ENCODE measurements around the gene THSD4.
"Not testable (repeated sequence)": the region's sequence is repeated elsewhere in the genome, so short reads cannot be mapped to it uniquely, and the experiment has no call there.

Gene THSD4

DNA sequence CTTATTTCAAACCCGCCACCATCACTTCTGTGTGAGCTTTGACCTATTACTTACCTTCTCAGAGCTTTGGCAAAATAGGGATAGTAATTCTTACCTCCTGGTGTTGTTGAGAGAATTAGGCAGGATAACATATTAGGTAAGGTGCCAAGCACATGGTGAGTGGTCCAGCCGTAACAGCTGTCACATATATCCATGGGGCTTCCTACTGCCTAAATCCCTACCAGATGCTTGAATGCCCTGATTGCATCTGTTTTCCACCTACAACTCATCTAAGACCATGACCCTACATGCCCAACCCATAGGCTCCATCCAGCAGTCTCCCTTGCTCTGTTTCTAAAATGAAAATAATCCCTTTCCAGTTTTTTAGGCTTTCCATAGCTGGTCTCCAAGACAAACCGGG, 532.8 kb downstream of the THSD4 start:
- no peak for DNase-seq

GRCh38 chr15:71649894-71650293, 534.6 kb downstream of the THSD4 start:
- DNase-seq = no peak

DNA sequence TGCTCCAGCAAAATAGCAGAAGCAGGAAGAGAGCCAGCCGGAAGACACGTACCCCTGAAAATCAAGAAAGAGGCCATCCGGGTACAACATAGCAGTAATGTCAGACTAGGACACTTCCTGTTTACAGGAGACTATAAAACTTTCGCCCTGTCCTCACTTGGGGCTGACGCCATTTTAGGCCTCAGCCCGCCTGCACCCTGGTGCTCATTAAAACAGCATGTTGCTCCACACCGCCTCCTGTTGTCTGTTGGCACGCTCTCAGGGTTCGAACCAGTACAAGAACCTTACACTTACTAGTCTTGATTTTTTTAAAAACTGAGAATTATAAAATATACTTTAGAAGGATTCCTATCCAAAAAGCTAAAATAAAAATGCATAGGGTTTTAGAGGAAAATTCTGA, 535.3 kb downstream of the THSD4 start:
- DNase-seq = no peak

DNA sequence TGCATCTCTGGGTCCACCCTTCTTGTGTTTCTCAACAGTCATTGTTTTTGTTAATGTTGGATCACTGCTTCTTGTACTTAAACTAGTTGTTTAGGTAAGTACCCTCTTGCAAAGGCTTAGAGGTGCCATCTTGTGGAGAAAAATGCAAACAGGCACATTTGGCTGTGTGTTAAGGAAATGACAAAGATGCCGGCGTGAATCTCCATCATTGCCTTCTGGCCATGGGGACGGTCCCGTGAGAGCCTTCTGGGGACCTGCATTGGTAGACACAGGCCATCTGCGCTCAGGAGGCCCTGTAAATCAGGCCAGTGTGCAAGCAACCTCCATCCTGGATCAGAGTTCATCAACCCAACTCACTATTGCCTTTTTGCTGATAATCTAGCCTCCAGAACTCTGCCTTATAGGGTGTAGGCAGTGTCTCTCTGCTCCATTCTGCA, 536.5 kb downstream of the THSD4 start:
- DNase-seq = no peak

- no peak for DNase-seq
Observed at GRCh38 chr15:71654042-71654719, 538.9 kb downstream of the THSD4 start.

DNA sequence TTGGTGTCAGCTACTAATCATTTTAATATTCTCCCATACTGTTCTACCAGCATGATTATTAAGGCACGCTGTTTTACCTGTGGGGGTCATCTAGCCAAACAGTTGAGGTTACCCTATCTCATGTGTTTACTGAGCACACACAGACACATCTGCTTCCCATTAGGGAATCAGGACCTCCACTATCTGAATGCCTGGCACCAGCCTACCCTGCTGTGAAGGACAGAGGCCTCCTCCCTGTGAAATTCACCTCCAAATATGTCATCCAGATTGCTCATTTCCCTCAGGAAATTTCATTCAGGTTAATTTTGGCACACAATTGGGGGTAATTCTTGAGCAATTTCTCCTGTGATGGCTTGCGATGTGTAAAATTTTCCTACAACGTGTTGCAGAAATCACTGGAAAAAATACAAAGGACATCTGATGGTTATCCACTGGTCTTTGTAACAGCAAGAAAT, 539.5 kb downstream of the THSD4 start:
- DNase-seq = no peak

DNA sequence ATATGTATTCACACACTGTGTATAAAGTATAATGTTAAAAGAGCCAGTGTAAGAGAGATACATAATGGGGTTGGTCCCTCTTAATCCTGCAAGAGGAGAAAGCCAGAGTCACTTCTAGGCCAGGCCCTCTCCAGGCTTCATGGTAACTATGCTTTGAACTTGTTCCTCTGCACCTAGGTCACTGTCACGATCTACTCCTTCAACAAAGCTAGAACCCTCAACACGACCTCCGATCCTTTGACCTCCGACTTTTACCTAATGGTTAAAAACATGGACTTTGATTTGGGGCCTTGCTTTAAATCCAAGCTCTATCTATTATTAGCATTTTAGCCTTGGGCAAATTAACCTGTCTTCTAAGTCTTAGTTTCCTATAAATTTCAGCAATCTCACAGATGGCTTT, 541.2 kb downstream of the THSD4 start:
- DNase-seq = no peak

GRCh38 chr15:71657141-71657540, 541.9 kb downstream of the THSD4 start:
- DNase-seq = no peak

DNA sequence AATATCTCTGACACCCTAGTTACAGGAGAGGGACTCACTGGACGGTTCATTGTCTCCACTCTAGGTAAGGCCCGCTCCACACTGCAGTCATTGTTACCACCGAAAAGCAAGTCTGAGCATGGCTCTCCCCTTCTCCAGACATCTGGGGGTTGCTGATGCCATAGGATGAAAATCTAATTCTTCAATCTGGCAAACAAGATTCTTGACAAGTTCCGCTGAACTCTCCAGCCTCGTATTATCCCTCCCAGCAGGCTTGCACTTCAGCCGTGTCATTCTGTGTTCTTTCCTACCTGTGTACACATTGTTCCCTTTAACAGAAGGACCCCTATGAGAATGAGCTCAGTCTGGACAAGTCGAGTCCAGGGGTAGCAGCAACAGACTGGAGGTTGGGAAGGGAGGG, 542.8 kb downstream of the THSD4 start:
- no peak for DNase-seq

DNA sequence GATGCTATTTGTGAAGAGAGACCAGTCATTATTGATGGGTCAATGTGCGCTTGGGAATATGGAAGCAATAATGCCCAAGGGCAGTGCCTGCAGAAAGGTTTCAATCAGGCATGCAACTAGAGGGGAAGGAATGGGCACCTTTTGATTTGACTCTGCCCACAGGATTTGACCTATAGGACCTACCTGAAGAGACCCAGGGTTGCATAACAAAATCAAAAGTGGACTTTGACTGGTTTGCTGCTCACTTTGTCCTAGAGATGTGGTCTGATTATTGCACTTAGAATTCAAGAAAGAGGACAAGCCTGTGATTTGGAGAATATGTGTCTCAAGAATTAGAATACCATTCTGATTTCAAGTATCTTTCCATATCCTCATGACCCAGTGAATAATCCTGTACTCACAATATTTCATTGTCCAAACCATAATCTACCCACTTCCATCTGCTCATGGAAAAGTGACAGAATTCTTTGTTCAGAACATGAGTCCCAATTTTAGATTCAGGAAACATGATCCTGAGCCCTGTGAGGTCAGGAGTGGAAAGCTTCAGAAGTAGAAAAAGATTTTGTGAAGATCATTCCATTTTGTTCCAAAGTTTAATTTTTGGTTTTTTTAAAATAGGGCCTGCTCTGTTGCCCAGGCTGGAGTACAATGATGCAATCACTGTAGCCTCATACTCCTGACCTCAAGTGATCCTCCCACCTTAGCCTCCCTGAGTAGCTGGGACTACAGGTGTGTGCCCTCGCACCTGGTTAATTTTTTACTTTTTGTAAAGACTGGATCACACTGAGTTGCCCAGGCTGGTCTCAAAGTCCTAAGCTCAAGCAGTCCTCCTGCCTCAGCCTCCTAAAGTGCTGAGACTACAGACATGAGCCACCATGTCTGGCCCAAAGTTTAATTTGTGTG, 543.8 kb downstream of the THSD4 start:
- DNase-seq = no peak

GRCh38 chr15:71659730-71660067, 544.4 kb downstream of the THSD4 start:
- DNase-seq = no peak

DNA sequence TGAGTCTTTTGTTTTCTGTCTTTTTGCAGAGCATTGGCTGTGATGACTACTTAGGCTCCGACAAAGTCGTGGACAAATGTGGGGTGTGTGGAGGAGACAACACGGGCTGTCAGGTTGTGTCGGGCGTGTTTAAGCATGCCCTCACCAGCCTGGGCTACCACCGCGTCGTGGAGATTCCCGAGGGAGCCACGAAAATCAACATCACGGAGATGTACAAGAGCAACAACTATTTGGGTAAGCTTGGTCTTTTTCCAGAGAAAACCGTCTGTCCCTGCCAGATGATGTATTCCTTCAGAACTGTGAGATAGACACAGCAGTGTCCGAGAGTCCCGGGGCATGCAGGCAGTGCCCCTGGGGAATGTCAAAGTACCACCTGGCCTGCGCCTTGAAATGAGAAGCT, 545.2 kb downstream of the THSD4 start:
- peak; percentile 74 for DNase-seq

GRCh38 chr15:71662306-71662705, 547.0 kb downstream of the THSD4 start:
- no peak for DNase-seq

DNA sequence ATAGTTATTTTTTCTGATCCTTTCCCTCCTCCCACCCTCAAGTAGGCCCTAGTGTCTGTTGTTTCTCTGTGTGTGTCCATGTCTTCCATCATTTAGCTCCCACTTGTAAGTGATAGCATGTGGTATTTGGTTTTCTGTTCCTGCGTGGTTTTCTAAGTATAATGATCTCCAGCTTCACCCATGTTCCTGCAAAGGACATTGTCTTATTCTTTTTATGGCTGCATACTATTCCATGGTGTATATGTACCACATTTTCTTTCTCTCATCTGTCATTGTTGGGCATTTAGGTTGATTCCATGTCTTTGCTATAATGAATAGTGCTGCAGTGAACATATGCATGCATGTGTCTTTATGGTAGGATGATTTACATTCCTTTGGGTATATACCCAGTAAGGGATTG, 549.4 kb downstream of the THSD4 start:
- no peak for DNase-seq

DNA sequence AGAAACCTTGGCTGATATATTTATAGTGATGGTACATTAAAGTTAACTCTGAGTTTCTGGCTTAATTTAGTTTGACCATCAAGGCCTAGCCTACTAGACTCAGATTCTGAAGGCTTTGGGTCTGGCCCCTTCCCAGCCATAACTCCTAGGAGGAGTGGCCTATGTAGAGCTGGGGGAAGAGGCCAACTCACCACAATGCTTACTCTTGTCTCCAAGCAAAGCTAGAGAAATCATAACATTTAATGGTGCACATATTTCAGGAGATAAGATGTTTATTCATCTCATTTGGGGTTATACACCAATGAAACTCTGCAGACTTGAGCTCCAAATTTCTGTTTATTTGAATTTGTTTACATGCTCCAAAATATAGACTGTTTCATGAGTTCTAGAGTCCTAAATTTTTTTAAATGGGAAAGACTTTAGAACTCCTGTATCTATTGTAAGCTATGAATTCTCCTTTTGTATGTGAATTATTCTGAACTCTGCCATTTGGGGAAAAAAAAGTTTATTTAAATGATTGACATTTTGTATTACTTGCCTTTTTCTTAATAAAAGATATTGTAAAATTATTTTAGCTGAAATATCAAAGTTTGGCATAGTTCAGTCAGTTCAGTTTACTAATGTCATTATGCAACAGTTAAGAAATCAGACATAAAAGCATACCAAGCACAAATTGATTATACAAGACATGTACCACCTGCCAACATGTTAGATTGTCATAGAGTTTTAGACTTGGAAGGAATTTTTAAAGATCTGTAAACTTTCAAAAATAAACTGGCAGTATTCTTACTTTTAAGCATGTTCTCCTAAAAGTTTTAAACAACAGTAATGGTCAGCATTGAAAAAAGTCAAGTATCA, 551.7 kb downstream of the THSD4 start:
- DNase-seq = no peak

- no peak for DNase-seq
Observed at GRCh38 chr15:71669688-71670087, 554.4 kb downstream of the THSD4 start.

DNA sequence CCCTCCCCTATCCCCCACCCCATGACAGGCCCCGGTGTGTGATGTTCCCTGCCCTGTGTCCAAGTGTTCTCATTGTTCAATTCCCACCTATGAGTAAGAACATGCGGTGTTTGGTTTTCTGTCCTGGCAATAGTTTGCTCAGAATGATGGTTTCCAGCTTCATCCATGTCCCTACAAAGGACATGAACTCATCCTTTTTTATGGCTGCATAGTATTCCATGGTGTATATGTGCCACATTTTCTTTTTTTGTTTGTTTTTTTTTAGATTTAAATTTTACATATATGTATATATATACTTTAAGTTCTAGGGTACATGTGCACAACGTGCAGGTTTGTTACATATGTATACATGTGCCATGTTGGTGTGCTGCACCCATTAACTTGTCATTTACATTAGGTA, 555.0 kb downstream of the THSD4 start:
- DNase-seq = not testable (repeated sequence)

DNA sequence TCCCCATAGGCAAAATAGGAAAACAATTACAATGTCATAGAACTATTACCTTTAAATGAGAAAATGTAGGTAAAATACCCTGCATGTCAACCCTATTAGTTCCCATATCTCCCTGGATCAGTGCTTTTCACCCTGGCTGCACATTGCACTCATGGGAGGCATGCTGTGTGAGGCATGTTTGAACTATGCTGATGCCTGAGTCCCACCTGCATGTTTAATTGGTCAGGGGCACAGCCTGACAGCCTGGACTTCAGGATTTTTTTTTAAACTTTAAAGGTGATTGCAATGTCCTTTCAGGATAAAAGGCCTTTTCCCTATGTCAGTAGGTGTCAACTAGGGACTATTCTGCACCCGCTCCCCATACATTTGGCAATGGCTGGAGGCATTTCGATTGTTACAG, 559.1 kb downstream of the THSD4 start:
- no peak for DNase-seq

DNA sequence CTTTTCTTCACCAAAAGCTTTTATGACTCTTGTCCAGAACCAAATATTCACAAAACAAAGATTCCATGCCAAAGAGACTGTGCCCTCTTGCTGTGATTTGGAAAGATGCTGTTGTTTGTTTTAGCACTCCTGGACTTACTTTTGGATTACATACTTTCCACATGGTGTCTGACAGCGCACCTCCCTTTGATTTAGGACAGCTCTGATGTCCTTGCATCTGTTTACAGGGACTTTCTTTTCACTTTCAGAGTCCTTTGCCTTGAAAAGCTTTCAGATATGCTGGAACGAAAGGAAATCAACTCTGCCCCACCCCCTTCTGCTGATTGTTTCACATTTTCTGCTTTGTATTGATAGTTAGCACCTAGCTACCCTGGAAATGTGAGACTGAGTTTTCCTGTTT, 562.1 kb downstream of the THSD4 start:
- DNase-seq = no peak

- DNase-seq = no peak
Observed at GRCh38 chr15:71677766-71678165, 562.5 kb downstream of the THSD4 start.

DNA sequence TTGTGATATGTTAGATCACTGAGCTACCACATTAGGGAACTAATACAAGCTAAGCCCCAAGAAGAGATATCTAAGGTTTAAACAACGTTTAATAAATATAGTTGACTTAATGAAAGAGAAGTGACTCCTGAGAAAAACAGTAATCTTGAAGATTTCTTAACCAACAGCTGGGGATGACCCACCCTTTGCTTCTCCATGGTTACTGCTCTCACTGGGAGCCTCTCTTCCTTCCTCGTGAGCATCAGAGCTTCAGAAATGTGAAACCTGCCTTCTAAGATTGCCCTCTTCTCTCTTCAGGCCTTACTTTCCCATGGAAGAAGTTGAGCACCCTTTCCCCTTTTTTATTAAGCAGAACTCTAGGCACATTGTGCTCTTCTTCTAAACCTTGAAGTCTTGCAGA, 562.9 kb downstream of the THSD4 start:
- no peak for DNase-seq

DNA sequence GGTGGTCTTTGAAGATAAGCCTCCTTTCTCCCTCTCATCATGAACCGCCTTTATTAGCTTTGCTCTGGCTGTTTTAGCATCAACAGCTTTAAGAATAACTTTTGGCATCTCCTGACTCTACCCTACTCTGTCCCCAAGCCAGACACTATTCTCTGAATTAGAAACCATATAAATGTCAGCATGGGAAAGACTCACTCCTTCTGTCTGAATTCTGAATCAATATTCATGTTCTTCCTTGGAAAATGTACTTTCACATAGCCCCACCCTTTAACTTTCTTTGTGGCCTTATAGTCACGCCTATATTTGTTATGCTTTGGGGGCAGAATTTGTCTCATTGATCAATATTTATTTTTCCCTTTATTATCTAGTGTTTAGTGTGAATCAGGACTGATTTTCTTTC, 563.3 kb downstream of the THSD4 start:
- DNase-seq = no peak

DNA sequence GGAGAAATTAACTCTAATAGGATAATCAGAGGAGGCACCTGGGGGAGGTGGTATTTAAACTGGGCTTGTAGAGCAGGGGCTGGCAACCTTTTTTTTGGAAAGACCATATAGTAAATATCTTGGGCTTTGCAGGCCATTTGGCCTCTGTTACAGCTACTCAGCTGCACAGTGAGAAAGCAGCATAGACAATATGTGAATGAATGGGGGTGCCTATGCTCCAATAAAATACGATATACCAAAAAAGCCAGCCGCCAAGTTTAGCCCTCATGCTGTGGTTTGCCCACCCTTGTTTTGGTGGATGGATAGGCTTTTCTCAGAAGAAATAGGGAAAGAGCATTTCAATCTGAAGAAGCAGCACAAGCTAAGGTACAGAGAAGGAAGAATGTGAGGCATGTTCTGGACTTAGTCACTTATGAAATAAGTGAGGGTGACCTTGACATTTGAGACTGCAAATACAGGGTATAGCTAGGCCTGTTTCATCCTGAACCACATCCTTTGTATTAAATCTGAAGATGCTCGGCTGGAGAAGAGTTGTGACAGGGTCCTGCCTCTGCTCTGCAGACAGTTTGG, 564.0 kb downstream of the THSD4 start:
- no peak for DNase-seq

Data from NCI-H2171 (cell line).